ENCODE measurements around the gene CYTIP.

The CYTIP gene

GRCh38 chr2:157388827-157389226 lies 55.1 kb downstream of the CYTIP start:
- Histone ChIP-seq H2AFZ (ENCODE audit: low read length) (no peak overlapping the region), H3K4me1 (ENCODE audit: insufficient read depth, low read length, severe bottlenecking) (no peaks in the 10 kb centered on the region), H3K4me3 (ENCODE audit: low read depth, low read length, poor library complexity, severe bottlenecking) (no peak overlapping the region), H3K27me3 (ENCODE audit: insufficient read depth, low read length) (no peaks in the 10 kb centered on the region), H3K9me3 (ENCODE audit: low read length) (0 out of 2 replicates have a peak, but pooled peaks cover 3% of the 10 kb centered on the region), H3K4me2 (ENCODE audit: low read length) (no peak overlapping the region), H3F3A (ENCODE audit: insufficient read depth, low read length) (no peaks in the 10 kb centered on the region), H3K9me2 (ENCODE audit: low read depth, low read length) (no peaks in the 10 kb centered on the region), H3K27ac (ENCODE audit: low read depth, low read length, poor library complexity, severe bottlenecking) (no peak overlapping the region), H3K9ac (ENCODE audit: low read length) (no peak overlapping the region), H3K36me3 (ENCODE audit: insufficient read depth, low read length) (no peaks in the 10 kb centered on the region), H4K20me1 (ENCODE audit: insufficient read depth, low read length) (no peaks in the 10 kb centered on the region), H3K79me2 (ENCODE audit: insufficient read depth, low read length) (no peaks in the 10 kb centered on the region)
- TF ChIP-seq CTCF (IDR thresholded peaks at IDR 0.05; ENCODE audit: low read length) (no peak), EZH2 (IDR thresholded peaks at IDR 0.05; ENCODE audit: borderline replicate concordance, low read length) (no peak)

GRCh38 chr2:157386747-157387146 lies 57.1 kb downstream of the CYTIP start:
- H3K27me3 ChIP-seq (ENCODE audit: insufficient read depth, low read length) = no peaks in the 10 kb centered on the region
- H3K4me3 ChIP-seq (ENCODE audit: low read depth, low read length, poor library complexity, severe bottlenecking) = no peak overlapping the region
- no peaks in the 10 kb centered on the region for H3K9me2 ChIP-seq (ENCODE audit: low read depth, low read length)

GRCh38 chr2:157386247-157386646 lies 57.6 kb downstream of the CYTIP start:
- Histone ChIP-seq H3K9me2 (ENCODE audit: low read depth, low read length) (no peaks in the 10 kb centered on the region), H3K4me1 (ENCODE audit: insufficient read depth, low read length, severe bottlenecking) (no peaks in the 10 kb centered on the region), H3K9me3 (ENCODE audit: low read length) (0 out of 2 replicates have a peak, but pooled peaks cover 3% of the 10 kb centered on the region), H3K79me2 (ENCODE audit: insufficient read depth, low read length) (no peaks in the 10 kb centered on the region), H3K27me3 (ENCODE audit: insufficient read depth, low read length) (no peaks in the 10 kb centered on the region), H3K9ac (ENCODE audit: low read length) (no peak overlapping the region), H3K36me3 (ENCODE audit: insufficient read depth, low read length) (no peaks in the 10 kb centered on the region), H2AFZ (ENCODE audit: low read length) (no peak overlapping the region), H3K27ac (ENCODE audit: low read depth, low read length, poor library complexity, severe bottlenecking) (no peak overlapping the region), H3F3A (ENCODE audit: insufficient read depth, low read length) (no peaks in the 10 kb centered on the region), H3K4me2 (ENCODE audit: low read length) (no peak overlapping the region), H3K4me3 (ENCODE audit: low read depth, low read length, poor library complexity, severe bottlenecking) (no peak overlapping the region), H4K20me1 (ENCODE audit: insufficient read depth, low read length) (no peaks in the 10 kb centered on the region)
- TF ChIP-seq EZH2 (IDR thresholded peaks at IDR 0.05; ENCODE audit: borderline replicate concordance, low read length) (no peak), CTCF (IDR thresholded peaks at IDR 0.05; ENCODE audit: low read length) (no peak)

More at GRCh38 chr2:157386747-157387146, 57.1 kb downstream of the CYTIP start:
- Histone ChIP-seq H3K4me1 (ENCODE audit: insufficient read depth, low read length, severe bottlenecking) (no peaks in the 10 kb centered on the region), H3K79me2 (ENCODE audit: insufficient read depth, low read length) (no peaks in the 10 kb centered on the region), H3K9ac (ENCODE audit: low read length) (no peak overlapping the region), H3K27ac (ENCODE audit: low read depth, low read length, poor library complexity, severe bottlenecking) (no peak overlapping the region), H3K9me3 (ENCODE audit: low read length) (0 out of 2 replicates have a peak, but pooled peaks cover 3% of the 10 kb centered on the region), H3K36me3 (ENCODE audit: insufficient read depth, low read length) (no peaks in the 10 kb centered on the region), H3K4me2 (ENCODE audit: low read length) (no peak overlapping the region), H2AFZ (ENCODE audit: low read length) (no peak overlapping the region), H3F3A (ENCODE audit: insufficient read depth, low read length) (no peaks in the 10 kb centered on the region), H4K20me1 (ENCODE audit: insufficient read depth, low read length) (no peaks in the 10 kb centered on the region)
- TF ChIP-seq EZH2 (IDR thresholded peaks at IDR 0.05; ENCODE audit: borderline replicate concordance, low read length) (no peak), CTCF (IDR thresholded peaks at IDR 0.05; ENCODE audit: low read length) (no peak)
